GM12878 (cell line): ENCODE measurements around the gene ARHGEF11. TPM values are rescaled to one million over a fixed set of nuclear protein-coding genes. Genes with fewer than 3 reads are reported as not detected.

Source experiments
- ATAC-seq: fragments of 200-7000 bp; cut with Tn5 transposase; 3 replicates; pipeline ENCODE4 v1.9.1; 2020; ENCODE audit warnings: mild to moderate bottlenecking, moderate library complexity
- BruUV-seq: library from RNA; stranded (reverse); fragments of 400-500 nt; replicated peaks from 2 replicates; lab custom pipeline; 2021; lab: Mats Ljungman, UMichigan
- CTCF ChIA-PET: fragments of 300-600 bp; sonication (Branson Sonifier 250); formaldehyde crosslinking; extraction: SDS; loops from one replicate; lab custom pipeline; 2021; ENCODE audit warnings: inconsistent platforms; lab: Yijun Ruan, JAX
- POLR2A ChIA-PET: fragments of 350-600 bp; formaldehyde crosslinking; extraction: SDS; loops from one replicate; lab custom pipeline; 2021; ENCODE audit warnings: inconsistent platforms; lab: Charles Lee
- RAD21 ChIA-PET: fragments of 300-600 bp; sonication (Branson Sonifier 250); formaldehyde crosslinking; loops from one replicate; lab custom pipeline; 2023; ENCODE audit warnings: antibody characterized with exemption; ENCODE audit not compliant: unreplicated experiment; lab: Charles Lee
- SMC1A ChIA-PET: fragments of 300-600 bp; sonication (Branson Sonifier 250); formaldehyde crosslinking; loops from one replicate; lab custom pipeline; 2023; ENCODE audit not compliant: unreplicated experiment, uncharacterized antibody; lab: Charles Lee
- DNase-seq: peaks from one replicate; pipeline ENCODE4 v3.0.0-alpha.2; 2011; ENCODE audit warnings: low read depth, low spot score
- FAIRE-seq: peaks from 3 replicates; lab custom pipeline; 2011; peaks lifted over from hg19 to GRCh38; lab: Jason Lieb, UNC
- H2AFZ ChIP-seq: 2 replicates; pipeline ENCODE4 v1.6.0; 2011; ENCODE audit warnings: low read depth, low read length, control low read depth; ENCODE audit not compliant: control insufficient read depth
- H3K27ac ChIP-seq: 2 replicates; pipeline ENCODE4 v1.5.1; 2011; ENCODE audit warnings: control low read depth; ENCODE audit not compliant: control insufficient read depth, insufficient read depth
- H3K27me3 ChIP-seq, 2 experiments: replicated peaks in 1 of 2; 2 replicates each; pipeline versions ENCODE4 v1.6.0 to v1.6.1; 2011; ENCODE audit warnings: low read length in 1 of 2; ENCODE audit not compliant: control insufficient read depth in 2 of 2, insufficient read depth in 2 of 2
- H3K36me3 ChIP-seq, 2 experiments: 2 replicates each; pipeline ENCODE4 v1.5.1; 2011; ENCODE audit warnings: low read length in 1 of 2; ENCODE audit not compliant: control insufficient read depth in 2 of 2, insufficient read depth in 2 of 2
- H3K4me1 ChIP-seq: 2 replicates; pipeline ENCODE4 v1.6.1; 2011; ENCODE audit warnings: mild to moderate bottlenecking, low read length, moderate library complexity, mixed read lengths; ENCODE audit not compliant: control insufficient read depth, insufficient read depth
- H3K4me2 ChIP-seq: 2 replicates; pipeline ENCODE4 v1.6.0; 2011; ENCODE audit warnings: control low read depth; ENCODE audit not compliant: control insufficient read depth, insufficient read depth
- H3K4me3 ChIP-seq: fragments of 200-600 bp; sonication (generic); 2 replicates; pipeline ENCODE4 v1.5.1; 2016
- H3K79me2 ChIP-seq: 2 replicates; pipeline ENCODE4 v1.6.0; 2011; ENCODE audit warnings: low read length; ENCODE audit not compliant: control insufficient read depth, insufficient read depth
- H3K9ac ChIP-seq: 2 replicates; pipeline ENCODE4 v1.8.0; 2011; ENCODE audit warnings: low read length, control low read depth, mixed read lengths; ENCODE audit not compliant: control insufficient read depth, insufficient read depth
- H3K9me3 ChIP-seq: replicated peaks from 3 replicates; pipeline ENCODE4 v1.5.1; 2011; ENCODE audit warnings: mild to moderate bottlenecking, low read length; ENCODE audit not compliant: control insufficient read depth, insufficient read depth
- H4K20me1 ChIP-seq: 2 replicates; pipeline ENCODE4 v1.6.0; 2011; ENCODE audit not compliant: control insufficient read depth, insufficient read depth
- ATF3 ChIP-seq: IDR thresholded peaks from 2 replicates; pipeline ENCODE4 v1.6.1; 2011; ENCODE audit warnings: low read depth, mild to moderate bottlenecking, low read length, moderate library complexity, borderline replicate concordance; ENCODE audit errors: extremely low read depth
- BHLHE40 ChIP-seq, 2 experiments: fragments of 450-650 bp in 1 of 2; IDR thresholded peaks; 2 replicates each; pipeline ENCODE4 v1.6.1; 2011 to 2017; ENCODE audit warnings: low read depth in 2 of 2, borderline replicate concordance in 1 of 2, improper control_type of control experiment in 1 of 2, low read length in 1 of 2, mild to moderate bottlenecking in 1 of 2
- CBFB ChIP-seq: IDR thresholded peaks from 2 replicates; pipeline ENCODE4 v1.6.1; 2016; ENCODE audit warnings: antibody characterized with exemption, low read depth
- CHD4 ChIP-seq: fragments of 200-600 bp; sonication (generic); IDR thresholded peaks from 2 replicates; pipeline ENCODE4 v1.6.1; 2016; ENCODE audit warnings: mild to moderate bottlenecking
- IKZF1 ChIP-seq: fragments of 450-650 bp; conservative IDR thresholded peaks from 2 replicates; pipeline ENCODE4 v1.6.1; 2017; ENCODE audit warnings: antibody characterized with exemption, mild to moderate bottlenecking
- SMAD1 ChIP-seq: fragments of 450-650 bp; IDR thresholded peaks from 2 replicates; pipeline ENCODE4 v1.6.1; 2018; ENCODE audit warnings: mild to moderate bottlenecking, low read depth; ENCODE audit not compliant: partially characterized antibody
- SRF ChIP-seq, 2 experiments: IDR thresholded peaks; 2 replicates each; pipeline ENCODE4 v1.6.1; 2011; ENCODE audit warnings: low read depth in 2 of 2, low read length in 2 of 2, mild to moderate bottlenecking in 1 of 2, moderate library complexity in 1 of 2
- ZBED1 ChIP-seq: IDR thresholded peaks from 2 replicates; pipeline ENCODE4 v1.6.1; 2016; ENCODE audit warnings: borderline replicate concordance
- ZBTB40 ChIP-seq: fragments of 450-650 bp; IDR thresholded peaks from 2 replicates; pipeline ENCODE4 v1.6.1; 2016; ENCODE audit warnings: mild to moderate bottlenecking, moderate library complexity, borderline replicate concordance
- ZNF207 ChIP-seq: fragments of 450-650 bp; IDR thresholded peaks from 2 replicates; pipeline ENCODE4 v1.6.1; 2014; ENCODE audit warnings: antibody characterized with exemption, mild to moderate bottlenecking, borderline replicate concordance
- ZNF622 ChIP-seq: fragments of 450-650 bp; IDR thresholded peaks from 2 replicates; pipeline ENCODE4 v1.6.1; 2017; ENCODE audit warnings: mild to moderate bottlenecking, inconsistent platforms
- WGBS: methylation state at CpG from one replicate; pipeline ENCODE4 v1.1.6; 2016; ENCODE audit warnings: low lambda C conversion rate; ENCODE audit not compliant: insufficient replicate concordance, insufficient coverage; ENCODE audit errors: missing lambda C conversion rate; 5-methylcytosine and 5-hydroxymethylcytosine counted together
- in situ Hi-C: fragments of 300-500 bp; cut with MboI; formaldehyde crosslinking; loops from 9 replicates; pipeline ENCODE4 v1.14.3; 2018; ENCODE audit warnings: mixed read lengths
- intact Hi-C: fragments of 100-400 bp; cut with micrococcal nuclease; formaldehyde crosslinking; loops from one replicate; pipeline ENCODE4 v1.14.2; 2022; ENCODE audit not compliant: unreplicated experiment
- polyA plus RNA-seq, 11 experiments: library from polyadenylated mRNA; depleted of rRNA in 4 of 11; unstranded in 6 of 11; stranded (reverse) in 5 of 11; fragments of >200 nt; fragmentation: Nextera tagmentation in 4 of 11; fragmentation: Illumina TruSeq in 1 of 11; extraction: Ambion mirVana in 4 of 11; extraction: Trizol in 1 of 11; gene quantifications; 1 replicate in 1 of 11; 2 replicates in 10 of 11; pipeline versions ENCODE4 v1.2.1 to v1.2.3, GENCODE V29; 2011 to 2016; ENCODE audit warnings: inconsistent platforms in 2 of 11, missing spikeins in 2 of 11, low read depth in 1 of 11
- total RNA-seq, 4 experiments: library from RNA; depleted of rRNA in 3 of 4; stranded (reverse); fragments of >200 nt in 3 of 4; fragmentation: Illumina TruSeq in 1 of 4; extraction: Trizol in 1 of 4; gene quantifications; 2 replicates each; pipeline versions ENCODE4 v1.2.1 to v1.2.3, GENCODE V29; 2013 to 2021

ARHGEF11 gene
- total and polyA plus RNA-seq, 10 of the 15 experiments (the other 5 are each of a cell fraction or from before 2014, with no cell fraction given): 0.05 to 12.7 (median 1.8) TPM

- Histone ChIP-seq H3K79me2 (peaks cover under 1% of the 10 kb centered on the region), H3K27me3 (no peaks in the 10 kb centered on the region), H3K4me2 (no peak overlapping the region), H3K4me1 (no peaks in the 10 kb centered on the region; the same call in 1 of the 2 replicates), H3K9me3 (no peaks in the 10 kb centered on the region), H3K36me3 (no peaks in the 10 kb centered on the region), H3K27ac (no peak overlapping the region), H2AFZ (no peak overlapping the region), H4K20me1 (no peaks in the 10 kb centered on the region)
- SMC1A ChIA-PET: interaction anchor here (0.9 to 1.9 kb wide), 4 partner anchors 8 to 63 kb away, joined by 3 to 8 read pairs (median 4); no protein-coding TSS in a partner anchor
- in situ Hi-C loops (no loop called here), intact Hi-C loops (no loop called here)
- POLR2A ChIA-PET: interaction anchor here (1.5 kb wide), 1 partner anchor 16 kb away, joined by 3 read pairs; no protein-coding TSS in a partner anchor
- ATAC-seq: no peak
- RAD21 ChIA-PET: interaction anchor here (1.5 kb wide), 1 partner anchor 11 kb away, joined by 5 read pairs; no protein-coding TSS in a partner anchor
- no TSS peak for BruUV-seq
- CTCF ChIA-PET: interaction anchor here (1.2 kb wide), 1 partner anchor 41 kb away, joined by 3 read pairs; no protein-coding TSS in a partner anchor
- whole genome bisulfite sequencing: 35% methylated on average over 3 of the region's 3 CpGs
- FAIRE-seq: no peak
- no peak for TF ChIP-seq SMAD1
- TF ChIP-seq, all 136 proteins: peak for 0
- DNase-seq: no peak
- Histone ChIP-seq H3K4me3 (no peak overlapping the region), H3K9ac (no peak overlapping the region)
These were observed 12.1 kb downstream of the ARHGEF11 start for GRCh38 chr1:157033357-157033876.

GRCh38 chr1:157032303-157032702 lies 13.2 kb downstream of the ARHGEF11 start:
- intact Hi-C loops (no loop called here), in situ Hi-C loops (no loop called here)
- DNase-seq (no peak), FAIRE-seq (no peak), ATAC-seq (no peak)
- POLR2A ChIA-PET: no interaction called here
- Histone ChIP-seq H3K4me3 (no peak overlapping the region), H3K4me2 (no peak overlapping the region), H3K27ac (no peak overlapping the region), H2AFZ (no peak overlapping the region), H4K20me1 (no peaks in the 10 kb centered on the region), H3K27me3 (no peaks in the 10 kb centered on the region), H3K9me3 (no peaks in the 10 kb centered on the region), H3K36me3 (no peaks in the 10 kb centered on the region), H3K4me1 (no peaks in the 10 kb centered on the region; the same call in 1 of the 2 replicates), H3K9ac (no peak overlapping the region), H3K79me2 (no peaks in the 10 kb centered on the region)
- CTCF ChIA-PET: no interaction called here
- SMC1A ChIA-PET: interaction anchor here (1.1 kb wide), 2 partner anchors 8 to 12 kb away, joined by 3 read pairs; no protein-coding TSS in a partner anchor
- RAD21 ChIA-PET: no interaction called here
- WGBS: 36% methylated on average over 3 of the region's 3 CpGs
- no TSS peak for BruUV-seq
- TF ChIP-seq ZBTB40 (no peak), BHLHE40 (IDR thresholded peaks at IDR 0.05; ENCODE audit: borderline replicate concordance in 1 of 2, low read depth in 2 of 2, low read length in 1 of 2) (no peak), ZNF622 (no peak), IKZF1 (no peak), ZNF207 (no peak), SRF (IDR thresholded peaks at IDR 0.05; ENCODE audit: low read depth in 2 of 2, low read length in 2 of 2) (no peak), ZBED1 (no peak), ATF3 (no peak), CBFB (no peak), CHD4 (no peak)
